ENCODE results near the gene NTHL1. TPM values are rescaled to one million over a fixed set of nuclear protein-coding genes. Genes with fewer than 3 reads are reported as not detected.
A peak's percentile ranks its signal among the peaks of the same experiment; 100 is the strongest.

Gene NTHL1
- total and polyA plus RNA-seq, 9 of the 15 experiments (the other 6 are each of a cell fraction or from before 2014, with no cell fraction given): 1.1 to 58.8 (median 17.6) TPM

- TF ChIP-seq E2F4 (CRISPR knock-in tag; IDR thresholded peaks at IDR 0.05; ENCODE audit: low read depth) (0 out of 2 replicates have a peak, but pooled peaks have one; percentile 1), HIVEP1 (CRISPR knock-in tag; IDR thresholded peaks at IDR 0.05) (no peak), MCM5 (IDR thresholded peaks at IDR 0.05; ENCODE audit: low read depth) (no peak), ZNF511 (CRISPR knock-in tag; IDR thresholded peaks at IDR 0.05) (peak; percentile 7; the same call in 1 of the 2 replicates), STAT6 (CRISPR knock-in tag; IDR thresholded peaks at IDR 0.05) (no peak), KHSRP (IDR thresholded peaks at IDR 0.05) (no peak), ZFP91 (CRISPR knock-in tag; IDR thresholded peaks at IDR 0.05) (no peak), MCM3 (IDR thresholded peaks at IDR 0.05) (no peak), ZNF121 (CRISPR knock-in tag; conservative IDR thresholded peaks at IDR 0.05) (no peak), ARHGAP35 (IDR thresholded peaks at IDR 0.05; ENCODE audit: partially characterized antibody) (no peak), ETV5 (CRISPR knock-in tag; IDR thresholded peaks at IDR 0.05; ENCODE audit: low read depth) (no peak), ZNF12 (CRISPR knock-in tag; IDR thresholded peaks at IDR 0.05) (no peak), GATA2 (CRISPR knock-in tag; IDR thresholded peaks at IDR 0.05) (no peak), POLR2G (IDR thresholded peaks at IDR 0.05; ENCODE audit: low read depth, low read length) (no peak), TEAD4 (IDR thresholded peaks at IDR 0.05; ENCODE audit: low read length) (no peak), TEAD4 (CRISPR knock-in tag; IDR thresholded peaks at IDR 0.05; ENCODE audit: borderline replicate concordance) (no peak), SMAD4 (CRISPR knock-in tag; conservative IDR thresholded peaks at IDR 0.05) (0 out of 2 replicates have a peak, but pooled peaks have one; percentile 10), PRDM10 (IDR thresholded peaks at IDR 0.05; ENCODE audit: partially characterized antibody) (no peak), E2F3 (CRISPR knock-in tag; IDR thresholded peaks at IDR 0.05) (no peak), NFE2 (IDR thresholded peaks at IDR 0.05; ENCODE audit: low read depth) (no peak), BRD4 (IDR thresholded peaks at IDR 0.05) (no peak)
These were observed 54.8 kb downstream of the NTHL1 start (continued) for GRCh38 chr16:1992704-1993317.

Data from K562 (cell line).